Chondrocyte (in vitro differentiated cells): ENCODE data around the gene SESN1. TPM values are rescaled to one million over a fixed set of nuclear protein-coding genes. Genes with fewer than 3 reads are reported as not detected.

Experiments used
- DNase-seq: peaks from one replicate; pipeline ENCODE4 v3.0.0; 2021; ENCODE audit warnings: mixed read lengths, low spot score
- H3K27ac Mint-ChIP-seq: one replicate; pipeline ENCODE4 v1.8.0; 2021; ENCODE audit warnings: mild to moderate bottlenecking, moderate library complexity, mixed read lengths; ENCODE audit not compliant: unreplicated experiment
- H3K27me3 Mint-ChIP-seq: 2 replicates; pipeline ENCODE4 v1.8.0; 2021; ENCODE audit warnings: low read depth, mixed read lengths
- H3K36me3 Mint-ChIP-seq: 2 replicates; pipeline ENCODE4 v1.8.0; 2021; ENCODE audit warnings: low read depth, mixed read lengths
- H3K4me1 Mint-ChIP-seq: 2 replicates; pipeline ENCODE4 v1.8.0; 2021; ENCODE audit warnings: low read depth, mild to moderate bottlenecking, mixed read lengths
- H3K4me3 Mint-ChIP-seq: one replicate; pipeline ENCODE4 v1.8.0; 2021; ENCODE audit warnings: mild to moderate bottlenecking, moderate library complexity, mixed read lengths; ENCODE audit not compliant: unreplicated experiment
- H3K9me3 Mint-ChIP-seq: 2 replicates; pipeline ENCODE4 v1.8.0; 2021; ENCODE audit warnings: low read depth, mixed read lengths
- CTCF ChIP-seq: fragments of 200-600 bp; sonication (generic); IDR thresholded peaks from 2 replicates; pipeline ENCODE4 v1.5.0; 2021; ENCODE audit warnings: antibody characterized with exemption, mild to moderate bottlenecking, moderate library complexity
- total RNA-seq: library from RNA; stranded (reverse); gene quantifications from 3 replicates; pipeline ENCODE4 v1.2.1, GENCODE V29; 2021

SESN1 gene
- total RNA-seq, 1 donor from 2014 or later, result 9.5 TPM

- no peak overlapping the region for H3K27ac Mint-ChIP-seq
- DNase-seq, result no peak
- no peak overlapping the region for H3K4me3 Mint-ChIP-seq
- no peak for TF ChIP-seq CTCF
- no peaks in the 10 kb centered on the region for H3K9me3 Mint-ChIP-seq
- no peaks in the 10 kb centered on the region for H3K36me3 Mint-ChIP-seq
- no peaks in the 10 kb centered on the region for H3K27me3 Mint-ChIP-seq
- peaks cover 27% of the 10 kb centered on the region for H3K4me1 Mint-ChIP-seq
Measured at GRCh38 chr6:108948181-108948661, 146.4 kb downstream of the SESN1 start.

- peaks cover 27% of the 10 kb centered on the region for H3K4me1 Mint-ChIP-seq
Measured at GRCh38 chr6:108947114-108947854, 147.4 kb downstream of the SESN1 start.

GRCh38 chr6:108946695-108947094, 148.0 kb downstream of the SESN1 start:
- Mint-ChIP-seq H3K4me1 (peaks cover 27% of the 10 kb centered on the region), H3K27me3 (no peaks in the 10 kb centered on the region), H3K9me3 (no peaks in the 10 kb centered on the region), H3K36me3 (no peaks in the 10 kb centered on the region), H3K4me3 (no peak overlapping the region), H3K27ac (no peak overlapping the region)
- DNase-seq, result no peak
- TF ChIP-seq CTCF, result no peak

More at GRCh38 chr6:108947114-108947854, 147.4 kb downstream of the SESN1 start:
- TF ChIP-seq CTCF, result no peak
- Mint-ChIP-seq H3K27me3 (no peaks in the 10 kb centered on the region), H3K36me3 (no peaks in the 10 kb centered on the region), H3K4me3 (no peak overlapping the region), H3K9me3 (no peaks in the 10 kb centered on the region), H3K27ac (no peak overlapping the region)
- no peak for DNase-seq

GRCh38 chr6:108945681-108946159, 148.9 kb downstream of the SESN1 start:
- TF ChIP-seq CTCF, result no peak
- peaks cover 27% of the 10 kb centered on the region for H3K4me1 Mint-ChIP-seq
- no peaks in the 10 kb centered on the region for H3K27me3 Mint-ChIP-seq
- no peak overlapping the region for H3K27ac Mint-ChIP-seq
- DNase-seq, result no peak
- no peaks in the 10 kb centered on the region for H3K9me3 Mint-ChIP-seq
- peaks cover 1% of the 10 kb centered on the region for H3K36me3 Mint-ChIP-seq
- no peak overlapping the region for H3K4me3 Mint-ChIP-seq

- Mint-ChIP-seq H3K4me3 (no peak overlapping the region), H3K27ac (no peak overlapping the region), H3K27me3 (no peaks in the 10 kb centered on the region), H3K9me3 (no peaks in the 10 kb centered on the region), H3K4me1 (peaks cover 27% of the 10 kb centered on the region), H3K36me3 (peaks cover 2% of the 10 kb centered on the region)
- DNase-seq, result no peak
- no peak for TF ChIP-seq CTCF
Measured at GRCh38 chr6:108944707-108945680, 149.7 kb downstream of the SESN1 start.
